Ectodermal cell (in vitro differentiated cells): ENCODE data around the gene S100A16.
"Not testable (repeated sequence)": the region's sequence is repeated elsewhere in the genome, so short reads cannot be mapped to it uniquely, and the experiment has no call there.

Source experiments
- H3K27ac ChIP-seq: 2 replicates; pipeline ENCODE4 v1.7.0; 2013; ENCODE audit warnings: mild to moderate bottlenecking, low read depth, low read length; ENCODE audit not compliant: insufficient read depth, poor library complexity, severe bottlenecking
- H3K27me3 ChIP-seq: 2 replicates; pipeline ENCODE4 v1.7.0; 2013; ENCODE audit warnings: mild to moderate bottlenecking, low read length; ENCODE audit not compliant: insufficient read depth, control insufficient read depth, poor library complexity, severe bottlenecking
- H3K36me3 ChIP-seq: one replicate; pipeline ENCODE4 v1.7.0; 2013; ENCODE audit warnings: low read length; ENCODE audit not compliant: control insufficient read depth, insufficient read depth
- H3K4me1 ChIP-seq: one replicate; pipeline ENCODE4 v1.7.0; 2013; ENCODE audit warnings: low read length; ENCODE audit not compliant: control insufficient read depth, insufficient read depth
- H3K4me3 ChIP-seq: 2 replicates; pipeline ENCODE4 v1.7.0; 2013; ENCODE audit warnings: low read depth, low read length, control low read depth; ENCODE audit not compliant: insufficient read depth
- H3K9me3 ChIP-seq: 2 replicates; pipeline ENCODE4 v1.7.0; 2013; ENCODE audit warnings: mild to moderate bottlenecking, low read length, moderate library complexity; ENCODE audit not compliant: control insufficient read depth
- WGBS, 2 experiments: methylation state at CpG; one replicate each; pipeline ENCODE4 v1.1.7; 2013; ENCODE audit warnings: missing lambda C conversion rate in 2 of 2; 5-methylcytosine and 5-hydroxymethylcytosine counted together

Gene S100A16

DNA sequence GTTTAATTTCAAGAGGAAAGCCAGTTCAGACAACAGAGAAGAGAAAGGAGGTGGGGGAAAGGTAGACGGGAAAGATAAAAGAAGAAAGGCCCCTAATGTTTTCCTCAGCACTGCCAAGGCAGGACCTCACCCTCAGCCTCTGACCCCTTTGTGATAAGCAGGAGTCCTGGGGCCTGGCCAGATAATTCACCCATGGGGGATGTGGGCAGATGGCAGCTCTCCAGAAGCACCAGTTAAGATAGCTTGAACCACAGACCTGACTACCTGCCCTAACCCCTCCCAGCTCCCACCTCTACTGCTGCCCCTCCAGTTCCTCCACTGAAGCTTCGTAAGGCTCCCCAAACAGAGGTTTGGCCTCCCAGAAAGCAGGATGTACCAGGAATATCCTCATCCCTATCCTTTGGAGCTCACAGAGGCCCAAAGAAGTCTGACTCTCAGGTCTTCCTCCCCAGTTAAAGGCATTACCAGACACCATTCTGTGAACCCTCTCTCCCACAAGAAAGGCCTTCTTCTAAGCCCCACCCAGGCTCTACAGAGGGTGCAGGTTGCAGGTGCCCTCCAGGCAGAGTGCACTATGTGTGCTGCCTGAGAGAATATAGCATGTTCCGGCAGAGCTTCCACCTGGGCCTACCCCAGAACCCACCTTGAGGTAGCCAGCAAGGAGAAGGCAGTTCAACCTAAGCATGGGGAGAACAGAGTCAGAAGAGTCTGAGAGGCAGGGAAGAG, 36.4 kb upstream of the S100A16 start:
- H3K4me3 ChIP-seq, result no peak overlapping the region
- H3K4me1 ChIP-seq, result no peaks in the 10 kb centered on the region
- H3K9me3 ChIP-seq, result no peaks in the 10 kb centered on the region
- H3K27ac ChIP-seq, result no peak overlapping the region
- 57 to 62% methylated on average over 3 of the region's 3 CpGs for WGBS, 2 experiments
- H3K27me3 ChIP-seq, result no peaks in the 10 kb centered on the region
- peaks cover 11% of the 10 kb centered on the region for H3K36me3 ChIP-seq

DNA sequence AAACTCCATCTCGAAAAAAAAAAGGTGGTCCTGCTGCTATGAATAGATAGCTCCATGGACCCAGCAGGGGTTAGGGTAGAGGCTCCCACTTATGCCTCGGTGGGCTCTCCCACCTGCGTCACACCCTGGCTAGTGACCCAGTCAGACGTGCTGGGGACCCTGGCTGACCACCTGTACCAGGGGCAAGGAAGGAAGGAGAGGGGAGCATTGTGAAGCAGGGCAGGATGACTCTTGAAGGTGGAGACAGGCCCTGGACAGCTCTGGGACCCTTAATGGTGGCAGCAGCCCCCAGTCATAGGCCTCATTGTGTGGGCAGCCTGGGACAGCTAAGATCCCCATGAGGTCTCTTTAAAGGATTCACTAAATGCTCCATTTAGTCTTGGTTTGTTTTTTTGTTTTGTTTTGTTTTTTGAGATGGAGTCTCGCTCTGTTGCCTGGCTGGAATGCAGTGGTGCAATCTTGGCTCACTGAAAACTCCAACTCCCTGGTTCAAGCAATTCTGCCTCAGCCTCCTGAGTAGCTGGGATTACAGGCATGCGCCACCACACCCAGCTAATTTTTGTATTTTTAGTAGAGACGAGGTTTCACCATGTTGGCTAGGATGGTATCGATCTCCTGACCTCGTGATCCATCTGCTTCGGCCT, 35.2 kb upstream of the S100A16 start:
- WGBS, 2 experiments, result 80 to 86% methylated on average over 10 of the region's 10 CpGs

DNA sequence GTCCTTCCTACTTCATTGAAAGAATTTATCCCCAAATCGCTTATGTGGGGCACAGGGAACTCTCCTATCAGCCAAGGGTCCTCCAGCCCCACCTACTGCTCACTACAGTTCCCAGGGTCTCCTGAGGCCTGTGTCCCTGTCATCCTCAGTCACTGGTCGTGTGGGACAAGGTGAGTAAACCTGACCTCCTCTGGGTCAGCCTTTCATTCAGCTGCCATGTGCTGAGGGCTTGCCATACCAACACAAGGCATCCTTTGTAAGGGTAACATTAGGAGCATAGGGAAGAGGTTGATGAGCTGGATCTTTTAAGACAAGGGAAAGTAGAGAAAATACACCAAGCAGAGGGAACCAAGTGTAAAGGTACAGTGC, 34.4 kb upstream of the S100A16 start:
- Histone ChIP-seq H3K27me3 (no peaks in the 10 kb centered on the region), H3K4me3 (no peak overlapping the region), H3K9me3 (no peaks in the 10 kb centered on the region), H3K4me1 (no peaks in the 10 kb centered on the region), H3K27ac (no peak overlapping the region), H3K36me3 (peaks cover 27% of the 10 kb centered on the region)
- WGBS, 2 experiments, result 66 to 68% methylated on average over 2 of the region's 2 CpGs

More for the DNA sequence above, 35.2 kb upstream of the S100A16 start:
- H3K27me3 ChIP-seq, result no peaks in the 10 kb centered on the region
- H3K4me3 ChIP-seq, result no peak overlapping the region
- H3K36me3 ChIP-seq, result peaks cover 19% of the 10 kb centered on the region
- no peaks in the 10 kb centered on the region for H3K9me3 ChIP-seq
- no peaks in the 10 kb centered on the region for H3K4me1 ChIP-seq
- no peak overlapping the region for H3K27ac ChIP-seq

DNA sequence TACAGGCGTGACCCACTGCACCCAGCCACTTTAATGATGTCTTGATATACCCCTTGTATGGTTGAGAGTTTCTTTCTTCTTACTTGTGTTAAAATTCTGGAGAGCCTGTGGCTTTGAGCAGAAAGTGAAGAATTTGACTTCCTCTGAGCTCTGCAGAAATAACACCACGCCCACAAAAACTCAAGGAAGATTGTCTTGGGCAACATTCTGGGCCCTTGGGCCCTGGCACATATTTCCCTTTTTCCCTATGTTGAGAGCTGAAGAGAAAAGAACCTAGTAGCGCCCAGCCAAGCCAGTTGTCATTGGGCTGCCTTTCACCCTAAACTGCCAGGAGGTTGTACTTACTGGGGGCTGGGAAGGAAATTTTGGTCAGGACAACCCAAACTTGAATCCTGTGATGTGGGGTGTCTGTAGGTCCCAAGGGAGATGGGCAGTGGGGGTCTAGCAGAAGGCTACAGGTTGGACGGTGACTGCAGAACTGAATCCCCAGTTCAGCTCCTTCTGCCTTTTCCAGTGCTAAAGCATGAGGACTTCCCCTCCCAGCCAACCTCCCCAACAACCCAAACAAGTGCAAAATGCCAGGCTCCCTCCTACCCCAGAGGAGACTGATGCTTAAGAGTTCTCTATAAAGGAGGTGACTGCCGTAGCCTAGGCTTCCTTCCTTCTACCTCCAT, 33.9 kb upstream of the S100A16 start:
- Histone ChIP-seq H3K9me3 (no peaks in the 10 kb centered on the region), H3K27ac (no peak overlapping the region), H3K4me1 (no peaks in the 10 kb centered on the region), H3K4me3 (no peak overlapping the region), H3K27me3 (no peaks in the 10 kb centered on the region), H3K36me3 (peaks cover 32% of the 10 kb centered on the region)
- 89 to 94% methylated on average over 5 of the region's 5 CpGs for WGBS, 2 experiments

DNA sequence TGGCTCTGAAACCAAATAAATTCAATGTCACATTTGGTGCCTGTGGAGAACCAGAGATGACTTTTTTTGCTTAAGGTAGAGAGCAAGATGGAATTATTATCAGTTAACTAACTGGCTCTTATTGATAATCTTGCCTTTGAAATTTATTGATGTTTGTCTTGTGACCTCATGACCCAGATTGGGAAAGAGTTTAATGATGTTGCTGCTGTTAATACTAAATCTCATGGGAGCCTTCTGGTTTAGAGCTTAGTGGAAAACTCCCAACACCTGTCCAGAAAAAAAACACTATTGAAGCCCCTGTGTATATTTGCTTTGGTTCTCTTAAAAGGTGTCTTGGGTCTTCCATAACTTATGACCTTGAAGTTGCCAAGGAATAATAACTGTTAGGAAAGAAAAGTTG, 30.9 kb upstream of the S100A16 start:
- Histone ChIP-seq H3K27me3 (no peaks in the 10 kb centered on the region), H3K4me1 (no peaks in the 10 kb centered on the region), H3K27ac (no peak overlapping the region), H3K36me3 (peaks cover 61% of the 10 kb centered on the region), H3K9me3 (no peaks in the 10 kb centered on the region), H3K4me3 (no peak overlapping the region)

DNA sequence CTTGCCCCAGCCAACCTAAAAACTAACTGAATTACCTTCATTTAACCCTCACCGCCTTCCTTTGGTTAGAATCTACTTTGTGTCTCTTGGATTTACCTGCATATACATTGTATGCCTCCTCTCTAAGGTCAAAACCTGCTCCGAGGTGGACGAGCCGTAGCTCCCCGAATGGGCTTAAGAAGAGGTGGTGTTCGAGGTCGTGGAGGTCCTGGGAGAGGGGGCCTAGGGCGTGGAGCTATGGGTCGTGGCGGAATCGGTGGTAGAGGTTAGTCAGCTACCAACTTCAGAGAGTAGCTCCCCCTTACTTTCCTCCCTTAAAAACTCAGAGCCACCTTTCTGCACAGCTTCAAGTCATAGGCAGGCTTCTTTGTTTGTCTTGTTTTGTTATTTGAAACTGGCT, 30.2 kb upstream of the S100A16 start:
- Histone ChIP-seq H3K4me1 (no peaks in the 10 kb centered on the region), H3K36me3 (peaks cover 68% of the 10 kb centered on the region), H3K4me3 (no peak overlapping the region), H3K27ac (no peak overlapping the region), H3K9me3 (no peaks in the 10 kb centered on the region), H3K27me3 (no peaks in the 10 kb centered on the region)
- 93 to 96% methylated on average over 11 of the region's 11 CpGs for WGBS, 2 experiments

DNA sequence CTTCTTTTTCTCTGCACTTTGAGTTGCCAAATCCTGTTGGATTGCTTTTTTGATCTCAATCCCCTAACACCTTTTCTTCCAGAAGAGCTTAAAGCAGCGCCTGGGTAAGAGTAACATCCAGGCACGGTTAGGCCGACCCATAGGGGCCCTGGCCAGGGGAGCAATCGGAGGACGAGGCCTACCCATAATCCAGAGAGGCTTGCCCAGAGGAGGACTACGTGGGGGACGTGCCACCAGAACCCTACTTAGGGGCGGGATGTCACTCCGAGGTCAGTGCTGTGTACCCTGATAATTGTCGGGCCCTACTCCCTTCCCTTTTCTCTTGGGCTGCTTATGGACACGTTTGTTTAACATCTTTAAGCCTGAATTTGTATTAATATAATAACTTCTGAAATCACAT, 29.2 kb upstream of the S100A16 start:
- 93 to 99% methylated on average over 10 to 11 of the region's 11 CpGs for WGBS, 2 experiments
- Histone ChIP-seq H3K9me3 (no peaks in the 10 kb centered on the region), H3K36me3 (peaks cover 75% of the 10 kb centered on the region), H3K27ac (no peak overlapping the region), H3K4me3 (no peak overlapping the region), H3K27me3 (no peaks in the 10 kb centered on the region), H3K4me1 (no peaks in the 10 kb centered on the region)

DNA sequence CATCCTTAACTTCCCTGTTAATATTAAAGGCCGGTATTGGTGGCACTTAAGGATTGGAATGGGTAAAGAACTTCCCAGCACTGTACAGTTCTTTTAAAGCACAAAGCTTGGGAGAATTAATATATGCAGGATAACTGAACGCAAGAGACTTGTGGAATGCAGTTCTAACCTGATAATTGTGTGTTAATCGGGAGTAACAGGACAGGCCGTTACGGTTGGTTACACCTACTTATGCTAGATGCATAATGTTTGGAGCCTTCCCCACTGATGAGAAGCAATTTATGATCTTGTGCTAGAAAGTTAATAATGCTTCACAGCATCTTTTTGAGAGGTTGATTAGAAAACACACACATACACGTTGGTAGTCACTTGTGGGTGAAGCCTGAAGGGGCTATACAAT, 27.9 kb upstream of the S100A16 start:
- Histone ChIP-seq H3K27me3 (no peaks in the 10 kb centered on the region), H3K27ac (no peak overlapping the region), H3K4me3 (no peak overlapping the region), H3K36me3 (peaks cover 83% of the 10 kb centered on the region), H3K9me3 (no peaks in the 10 kb centered on the region), H3K4me1 (no peaks in the 10 kb centered on the region)
- 81 to 82% methylated on average over 6 of the region's 6 CpGs for WGBS, 2 experiments

DNA sequence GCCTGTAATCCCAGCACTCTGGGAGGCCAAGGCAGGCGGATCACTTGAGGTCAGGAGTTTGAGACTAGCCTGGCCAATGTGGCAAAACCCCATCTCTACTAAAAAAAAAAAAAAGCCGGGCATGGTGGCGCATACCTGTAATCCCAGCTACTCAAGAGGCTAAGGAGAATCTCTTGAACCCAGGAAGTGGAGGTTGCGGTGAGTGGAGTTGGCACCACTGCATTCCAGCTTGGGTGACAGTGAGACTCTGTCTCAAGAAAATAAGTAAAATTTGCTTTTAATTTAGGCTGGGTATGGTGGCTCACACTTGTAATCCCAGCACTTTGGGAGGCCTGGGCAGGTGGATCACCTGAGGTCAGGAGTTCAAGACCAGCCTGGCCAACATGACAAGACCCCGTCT, 27.3 kb upstream of the S100A16 start:
- H3K27me3 ChIP-seq, H3K9me3 ChIP-seq, H3K4me3 ChIP-seq, H3K4me1 ChIP-seq, H3K27ac ChIP-seq: not testable (repeated sequence)
- H3K36me3 ChIP-seq, result peaks cover 77% of the 10 kb centered on the region
- WGBS, 2 experiments, result 95 to 97% methylated on average over 5 of the region's 5 CpGs

DNA sequence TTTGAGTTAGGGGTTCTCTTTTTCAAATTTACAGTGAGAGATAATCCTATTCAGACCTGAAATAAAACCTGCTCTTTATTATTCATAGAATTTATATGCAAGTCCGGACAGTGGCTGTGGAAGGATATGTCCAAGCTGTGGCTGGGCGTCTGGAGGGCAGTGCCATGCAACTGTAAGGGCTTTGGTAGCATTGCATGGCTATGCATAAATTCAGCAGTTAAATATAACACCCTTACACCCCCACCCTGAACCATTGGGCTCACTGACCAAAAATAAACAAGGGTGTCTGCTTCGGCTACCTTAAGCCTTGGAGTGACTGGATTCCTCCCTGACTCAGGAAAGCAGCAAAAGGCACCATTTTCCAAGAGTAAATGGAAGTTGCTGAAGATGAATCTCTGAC, 26.3 kb upstream of the S100A16 start:
- H3K4me3 ChIP-seq, result no peak overlapping the region
- 94 to 98% methylated on average over 3 of the region's 3 CpGs for WGBS, 2 experiments
- H3K9me3 ChIP-seq, result no peaks in the 10 kb centered on the region
- H3K27me3 ChIP-seq, result no peaks in the 10 kb centered on the region
- H3K36me3 ChIP-seq, result peaks cover 73% of the 10 kb centered on the region
- no peak overlapping the region for H3K27ac ChIP-seq
- H3K4me1 ChIP-seq, result no peaks in the 10 kb centered on the region
